ENCODE results near the gene ANTXR1.

The ANTXR1 gene

GRCh38 chr2:69077252-69077950 lies 64.4 kb downstream of the ANTXR1 start:
- no peak for DNase-seq

- no peak for DNase-seq
These were observed 67.1 kb downstream of the ANTXR1 start for GRCh38 chr2:69080071-69080470.

- no peak for DNase-seq
These were observed 68.1 kb downstream of the ANTXR1 start for GRCh38 chr2:69081001-69081580.

GRCh38 chr2:69081757-69082156 lies 68.8 kb downstream of the ANTXR1 start:
- no peak for DNase-seq

GRCh38 chr2:69082430-69082997 lies 69.5 kb downstream of the ANTXR1 start:
- DNase-seq = no peak

- DNase-seq = no peak
These were observed 70.3 kb downstream of the ANTXR1 start for GRCh38 chr2:69083235-69083748.

GRCh38 chr2:69084492-69084891 lies 71.5 kb downstream of the ANTXR1 start:
- DNase-seq = no peak

GRCh38 chr2:69086466-69086865 lies 73.5 kb downstream of the ANTXR1 start:
- DNase-seq = no peak

GRCh38 chr2:69087211-69087911 lies 74.4 kb downstream of the ANTXR1 start:
- no peak for DNase-seq

GRCh38 chr2:69087912-69088240 lies 74.9 kb downstream of the ANTXR1 start:
- DNase-seq = no peak

- no peak for DNase-seq
These were observed 75.5 kb downstream of the ANTXR1 start for GRCh38 chr2:69088466-69088865.

- no peak for DNase-seq
These were observed 76.3 kb downstream of the ANTXR1 start for GRCh38 chr2:69089266-69089665.

GRCh38 chr2:69089998-69090397 lies 77.0 kb downstream of the ANTXR1 start:
- DNase-seq = no peak

GRCh38 chr2:69090820-69091219 lies 77.8 kb downstream of the ANTXR1 start:
- DNase-seq = no peak

GRCh38 chr2:69092857-69093256 lies 79.9 kb downstream of the ANTXR1 start:
- no peak for DNase-seq

- DNase-seq = no peak
These were observed 82.3 kb downstream of the ANTXR1 start for GRCh38 chr2:69095305-69095704.

- DNase-seq = no peak
These were observed 83.5 kb downstream of the ANTXR1 start for GRCh38 chr2:69096326-69097095.

GRCh38 chr2:69097148-69097610 lies 84.2 kb downstream of the ANTXR1 start:
- DNase-seq = no peak

GRCh38 chr2:69097891-69098655 lies 85.1 kb downstream of the ANTXR1 start:
- no peak for DNase-seq

- no peak for DNase-seq
These were observed 86.6 kb downstream of the ANTXR1 start for GRCh38 chr2:69099541-69099940.

GRCh38 chr2:69100220-69100723 lies 87.3 kb downstream of the ANTXR1 start:
- no peak for DNase-seq

- DNase-seq = no peak
These were observed 89.1 kb downstream of the ANTXR1 start for GRCh38 chr2:69102041-69102593.

Data from NK-92 treated with Interleukin-12 subunit alpha and Interleukin-12 subunit beta, amount 100 ng/mL, for 24 hours (cell line).